ENCODE measurements around the gene SPTSSA. TPM values are rescaled to one million over a fixed set of nuclear protein-coding genes. Genes with fewer than 3 reads are reported as not detected.
"Not testable (repeated sequence)": the region's sequence is repeated elsewhere in the genome, so short reads cannot be mapped to it uniquely, and the experiment has no call there.

Gene SPTSSA
- polyA plus RNA-seq, 2 donors, result 17.6 to 37.3 TPM

GRCh38 chr14:34436960-34437728 lies 24.9 kb downstream of the SPTSSA start:
- H3K36me3 ChIP-seq (ENCODE audit: control insufficient read depth in 2 of 2, insufficient read depth in 2 of 2, low read length in 1 of 2), result no peaks in the 10 kb centered on the region
- no peak overlapping the region for H3K27ac ChIP-seq (ENCODE audit: low read depth in 2 of 2, low read length in 1 of 2)
- H3K27me3 ChIP-seq (ENCODE audit: control insufficient read depth in 1 of 2, insufficient read depth in 2 of 2, low read length in 2 of 2), result no peaks in the 10 kb centered on the region
- no peaks in the 10 kb centered on the region for H3K9me3 ChIP-seq (ENCODE audit: control insufficient read depth in 2 of 2, insufficient read depth in 1 of 2, low read depth in 1 of 2, low read length in 1 of 2)
- H3K4me1 ChIP-seq (ENCODE audit: control insufficient read depth in 2 of 2, insufficient read depth in 2 of 2, low read length in 1 of 2), result no peaks in the 10 kb centered on the region
- H3K4me3 ChIP-seq (ENCODE audit: low read depth in 1 of 2, low read length in 2 of 2), result no peak overlapping the region
- WGBS, 2 donors, result 83 to 88% methylated on average over 1 of the region's 1 CpG

GRCh38 chr14:34436118-34436905 lies 25.7 kb downstream of the SPTSSA start:
- no peaks in the 10 kb centered on the region for H3K4me1 ChIP-seq (ENCODE audit: control insufficient read depth in 2 of 2, insufficient read depth in 2 of 2, low read length in 1 of 2)
- no peaks in the 10 kb centered on the region for H3K9me3 ChIP-seq (ENCODE audit: control insufficient read depth in 2 of 2, insufficient read depth in 1 of 2, low read depth in 1 of 2, low read length in 1 of 2)
- no peaks in the 10 kb centered on the region for H3K36me3 ChIP-seq (ENCODE audit: control insufficient read depth in 2 of 2, insufficient read depth in 2 of 2, low read length in 1 of 2)
- H3K4me3 ChIP-seq (ENCODE audit: low read depth in 1 of 2, low read length in 2 of 2), result no peak overlapping the region
- 66 to 83% methylated on average over 1 of the region's 1 CpG for WGBS, 2 donors
- H3K27ac ChIP-seq (ENCODE audit: low read depth in 2 of 2, low read length in 1 of 2), result no peak overlapping the region
- H3K27me3 ChIP-seq (ENCODE audit: control insufficient read depth in 1 of 2, insufficient read depth in 2 of 2, low read length in 2 of 2), result no peaks in the 10 kb centered on the region

GRCh38 chr14:34433957-34434356 lies 28.1 kb downstream of the SPTSSA start:
- H3K36me3 ChIP-seq (ENCODE audit: control insufficient read depth in 2 of 2, insufficient read depth in 2 of 2, low read length in 1 of 2), result no peaks in the 10 kb centered on the region
- WGBS, 2 donors, result 94 to 95% methylated on average over 2 of the region's 2 CpGs
- no peaks in the 10 kb centered on the region for H3K27me3 ChIP-seq (ENCODE audit: control insufficient read depth in 1 of 2, insufficient read depth in 2 of 2, low read length in 2 of 2)
- no peaks in the 10 kb centered on the region for H3K9me3 ChIP-seq (ENCODE audit: control insufficient read depth in 2 of 2, insufficient read depth in 1 of 2, low read depth in 1 of 2, low read length in 1 of 2)
- H3K4me1 ChIP-seq (ENCODE audit: control insufficient read depth in 2 of 2, insufficient read depth in 2 of 2, low read length in 1 of 2), result no peaks in the 10 kb centered on the region
- H3K4me3 ChIP-seq (ENCODE audit: low read depth in 1 of 2, low read length in 2 of 2), result no peak overlapping the region
- H3K27ac ChIP-seq (ENCODE audit: low read depth in 2 of 2, low read length in 1 of 2), result no peak overlapping the region

GRCh38 chr14:34428102-34428466 lies 34.0 kb downstream of the SPTSSA start:
- H3K27me3 ChIP-seq (ENCODE audit: control insufficient read depth in 1 of 2, insufficient read depth in 2 of 2, low read length in 2 of 2); H3K4me1 ChIP-seq (ENCODE audit: control insufficient read depth in 2 of 2, insufficient read depth in 2 of 2, low read length in 1 of 2); H3K27ac ChIP-seq (ENCODE audit: low read depth in 2 of 2, low read length in 1 of 2); H3K9me3 ChIP-seq (ENCODE audit: control insufficient read depth in 2 of 2, insufficient read depth in 1 of 2, low read depth in 1 of 2, low read length in 1 of 2); H3K4me3 ChIP-seq (ENCODE audit: low read depth in 1 of 2, low read length in 2 of 2); H3K36me3 ChIP-seq (ENCODE audit: control insufficient read depth in 2 of 2, insufficient read depth in 2 of 2, low read length in 1 of 2): not testable (repeated sequence)
- 82 to 86% methylated on average over 5 of the region's 5 CpGs for WGBS, 2 donors

- WGBS, 2 donors, result 76 to 87% methylated on average over 11 of the region's 11 CpGs
Observed at GRCh38 chr14:34426313-34427295, 35.4 kb downstream of the SPTSSA start.

GRCh38 chr14:34425095-34425851 lies 36.8 kb downstream of the SPTSSA start:
- 71 to 77% methylated on average over 5 of the region's 5 CpGs for WGBS, 2 donors
- no peak overlapping the region for H3K4me3 ChIP-seq (ENCODE audit: low read depth in 1 of 2, low read length in 2 of 2)
- H3K27ac ChIP-seq (ENCODE audit: low read depth in 2 of 2, low read length in 1 of 2), result peak overlapping the region in 1 of 2 donors; percentile 33
- H3K36me3 ChIP-seq (ENCODE audit: control insufficient read depth in 2 of 2, insufficient read depth in 2 of 2, low read length in 1 of 2), result no peaks in the 10 kb centered on the region
- H3K27me3 ChIP-seq (ENCODE audit: control insufficient read depth in 1 of 2, insufficient read depth in 2 of 2, low read length in 2 of 2), result no peaks in the 10 kb centered on the region
- H3K4me1 ChIP-seq (ENCODE audit: control insufficient read depth in 2 of 2, insufficient read depth in 2 of 2, low read length in 1 of 2), result no peaks in the 10 kb centered on the region
- H3K9me3 ChIP-seq (ENCODE audit: control insufficient read depth in 2 of 2, insufficient read depth in 1 of 2, low read depth in 1 of 2, low read length in 1 of 2), result peaks cover 0 to 9% of the 10 kb centered on the region in 2 donors

More at GRCh38 chr14:34426313-34427295, 35.4 kb downstream of the SPTSSA start:
- no peaks in the 10 kb centered on the region for H3K36me3 ChIP-seq (ENCODE audit: control insufficient read depth in 2 of 2, insufficient read depth in 2 of 2, low read length in 1 of 2)
- H3K9me3 ChIP-seq (ENCODE audit: control insufficient read depth in 2 of 2, insufficient read depth in 1 of 2, low read depth in 1 of 2, low read length in 1 of 2), result peaks cover 0 to under 1% of the 10 kb centered on the region in 2 donors
- H3K27me3 ChIP-seq (ENCODE audit: control insufficient read depth in 1 of 2, insufficient read depth in 2 of 2, low read length in 2 of 2), result no peaks in the 10 kb centered on the region
- no peaks in the 10 kb centered on the region for H3K4me1 ChIP-seq (ENCODE audit: control insufficient read depth in 2 of 2, insufficient read depth in 2 of 2, low read length in 1 of 2)
- no peak overlapping the region for H3K4me3 ChIP-seq (ENCODE audit: low read depth in 1 of 2, low read length in 2 of 2)
- no peak overlapping the region for H3K27ac ChIP-seq (ENCODE audit: low read depth in 2 of 2, low read length in 1 of 2)

- Histone ChIP-seq H3K4me1 (ENCODE audit: control insufficient read depth in 2 of 2, insufficient read depth in 2 of 2, low read length in 1 of 2) (no peaks in the 10 kb centered on the region), H3K27me3 (ENCODE audit: control insufficient read depth in 1 of 2, insufficient read depth in 2 of 2, low read length in 2 of 2) (no peaks in the 10 kb centered on the region), H3K36me3 (ENCODE audit: control insufficient read depth in 2 of 2, insufficient read depth in 2 of 2, low read length in 1 of 2) (no peaks in the 10 kb centered on the region), H3K27ac (ENCODE audit: low read depth in 2 of 2, low read length in 1 of 2) (no peak overlapping the region), H3K4me3 (ENCODE audit: low read depth in 1 of 2, low read length in 2 of 2) (no peak overlapping the region), H3K9me3 (ENCODE audit: control insufficient read depth in 2 of 2, insufficient read depth in 1 of 2, low read depth in 1 of 2, low read length in 1 of 2) (peaks cover 0 to 9% of the 10 kb centered on the region in 2 donors)
- 76 to 98% methylated on average over 2 of the region's 2 CpGs for WGBS, 2 donors
Observed at GRCh38 chr14:34424488-34424887, 37.6 kb downstream of the SPTSSA start.

- Histone ChIP-seq H3K4me3 (ENCODE audit: low read depth in 1 of 2, low read length in 2 of 2) (no peak overlapping the region), H3K9me3 (ENCODE audit: control insufficient read depth in 2 of 2, insufficient read depth in 1 of 2, low read depth in 1 of 2, low read length in 1 of 2) (peaks cover 0 to 9% of the 10 kb centered on the region in 2 donors), H3K27me3 (ENCODE audit: control insufficient read depth in 1 of 2, insufficient read depth in 2 of 2, low read length in 2 of 2) (no peaks in the 10 kb centered on the region), H3K36me3 (ENCODE audit: control insufficient read depth in 2 of 2, insufficient read depth in 2 of 2, low read length in 1 of 2) (no peaks in the 10 kb centered on the region), H3K27ac (ENCODE audit: low read depth in 2 of 2, low read length in 1 of 2) (no peak overlapping the region), H3K4me1 (ENCODE audit: control insufficient read depth in 2 of 2, insufficient read depth in 2 of 2, low read length in 1 of 2) (no peaks in the 10 kb centered on the region)
- 66 to 84% methylated on average over 2 of the region's 2 CpGs for WGBS, 2 donors
Observed at GRCh38 chr14:34423445-34423844, 38.6 kb downstream of the SPTSSA start.

Data from esophagus (tissue), 2 donors.